NCI-H2227 (cell line): ENCODE measurements around the gene TFB2M.

Experiments
- DNase-seq: peaks from one replicate; lab custom pipeline; 2025; ENCODE audit not compliant: unreplicated experiment; lab: John Stamatoyannopoulos, UW

TFB2M gene

GRCh38 chr1:246515390-246516005, 50.6 kb downstream of the TFB2M start:
- no peak for DNase-seq

GRCh38 chr1:246513619-246514343, 52.3 kb downstream of the TFB2M start:
- DNase-seq, result no peak

GRCh38 chr1:246513041-246513440, 53.0 kb downstream of the TFB2M start:
- no peak for DNase-seq

GRCh38 chr1:246512635-246513034, 53.4 kb downstream of the TFB2M start:
- no peak for DNase-seq

GRCh38 chr1:246512230-246512629, 53.8 kb downstream of the TFB2M start:
- no peak for DNase-seq

- no peak for DNase-seq
Measured at GRCh38 chr1:246511203-246511602, 54.9 kb downstream of the TFB2M start.

- DNase-seq, result no peak
Measured at GRCh38 chr1:246510147-246511030, 55.7 kb downstream of the TFB2M start.

- DNase-seq, result no peak
Measured at GRCh38 chr1:246508897-246509688, 57.0 kb downstream of the TFB2M start.

- DNase-seq, result peak; percentile 93
Measured at GRCh38 chr1:246506674-246507481, 59.2 kb downstream of the TFB2M start, which contains the start of gene SMYD3. TSS of gene SMYD3 (minus strand) at chr1:246507279.

- no peak for DNase-seq
Measured at GRCh38 chr1:246506367-246506673, 59.7 kb downstream of the TFB2M start.

GRCh38 chr1:246503341-246503740, 62.7 kb downstream of the TFB2M start:
- no peak for DNase-seq

GRCh38 chr1:246497331-246497915, 68.6 kb downstream of the TFB2M start:
- peak; percentile 83 for DNase-seq

- peak; percentile 88 for DNase-seq
Measured at GRCh38 chr1:246492611-246493245, 73.3 kb downstream of the TFB2M start.

GRCh38 chr1:246491551-246492053, 74.5 kb downstream of the TFB2M start:
- no peak for DNase-seq
